ENCODE measurements around the gene TNFRSF1B. TPM values are rescaled to one million over a fixed set of nuclear protein-coding genes. Genes with fewer than 3 reads are reported as not detected.

Gene TNFRSF1B
- total and polyA plus RNA-seq, 4 donors = 15.4 to 246 (median 65.5) TPM

GRCh38 chr1:12188657-12189327, 22.0 kb downstream of the TNFRSF1B start:
- TF ChIP-seq, protein P1, sequence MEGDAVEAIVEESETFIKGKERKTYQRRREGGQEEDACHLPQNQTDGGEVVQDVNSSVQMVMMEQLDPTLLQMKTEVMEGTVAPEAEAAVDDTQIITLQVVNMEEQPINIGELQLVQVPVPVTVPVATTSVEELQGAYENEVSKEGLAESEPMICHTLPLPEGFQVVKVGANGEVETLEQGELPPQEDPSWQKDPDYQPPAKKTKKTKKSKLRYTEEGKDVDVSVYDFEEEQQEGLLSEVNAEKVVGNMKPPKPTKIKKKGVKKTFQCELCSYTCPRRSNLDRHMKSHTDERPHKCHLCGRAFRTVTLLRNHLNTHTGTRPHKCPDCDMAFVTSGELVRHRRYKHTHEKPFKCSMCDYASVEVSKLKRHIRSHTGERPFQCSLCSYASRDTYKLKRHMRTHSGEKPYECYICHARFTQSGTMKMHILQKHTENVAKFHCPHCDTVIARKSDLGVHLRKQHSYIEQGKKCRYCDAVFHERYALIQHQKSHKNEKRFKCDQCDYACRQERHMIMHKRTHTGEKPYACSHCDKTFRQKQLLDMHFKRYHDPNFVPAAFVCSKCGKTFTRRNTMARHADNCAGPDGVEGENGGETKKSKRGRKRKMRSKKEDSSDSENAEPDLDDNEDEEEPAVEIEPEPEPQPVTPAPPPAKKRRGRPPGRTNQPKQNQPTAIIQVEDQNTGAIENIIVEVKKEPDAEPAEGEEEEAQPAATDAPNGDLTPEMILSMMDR (IDR thresholded peaks at IDR 0.05; ENCODE audit: control extremely low read depth, extremely low read depth) = no peak
- H3K36me3 ChIP-seq (ENCODE audit: control insufficient read depth in 4 of 4, insufficient read depth in 4 of 4, low read length in 4 of 4) = peaks cover 0 to 24% (median 7%) of the 10 kb centered on the region in 4 donors
- WGBS, 2 donors = 85 to 93% methylated on average over 12 to 13 of the region's 13 CpGs
- peaks cover 6 to 32% (median 21%) of the 10 kb centered on the region in 5 donors for H3K4me1 ChIP-seq (ENCODE audit: control insufficient read depth in 5 of 5, insufficient read depth in 5 of 5, low read length in 5 of 5)
- no peak for ATAC-seq (ENCODE audit: insufficient read depth, low FRiP score)
- no peak overlapping the region for H3K4me3 ChIP-seq
- H3K27ac ChIP-seq (ENCODE audit: low read depth in 1 of 2, low read length in 1 of 2) = no peak overlapping the region
- no peak for DNase-seq
- H3K9ac ChIP-seq (ENCODE audit: insufficient read depth in 1 of 2, low read length in 2 of 2) = no peak overlapping the region
- H3K9me3 ChIP-seq (ENCODE audit: control insufficient read depth in 4 of 4, insufficient read depth in 3 of 4, low read length in 3 of 4) = no peaks in the 10 kb centered on the region
- peaks cover 0 to 2% (median 0%) of the 10 kb centered on the region in 3 donors for H3K27me3 ChIP-seq (ENCODE audit: control insufficient read depth in 3 of 3, insufficient read depth in 3 of 3, low read length in 2 of 3)

DNA sequence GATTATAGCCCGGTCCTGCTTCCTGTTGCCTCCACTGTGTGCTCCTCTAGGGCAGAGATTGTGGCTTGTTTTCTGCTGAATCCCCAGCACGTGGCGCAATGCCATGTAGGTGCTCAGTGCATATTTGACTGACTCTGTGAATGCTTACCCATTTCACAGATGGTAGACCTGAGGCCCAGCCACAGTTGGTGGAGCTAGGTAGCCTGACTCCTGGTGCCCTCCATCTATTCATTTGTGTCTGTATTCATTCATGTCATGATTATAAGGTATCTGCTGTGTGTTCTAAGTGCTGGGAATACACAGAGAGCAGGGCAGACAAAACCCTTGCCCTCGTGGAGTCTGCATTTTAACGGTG, 22.5 kb downstream of the TNFRSF1B start:
- Histone ChIP-seq H3K4me3 (no peak overlapping the region), H3K27ac (ENCODE audit: low read depth in 1 of 2, low read length in 1 of 2) (no peak overlapping the region), H3K36me3 (ENCODE audit: control insufficient read depth in 4 of 4, insufficient read depth in 4 of 4, low read length in 4 of 4) (peaks cover 0 to 27% (median 7%) of the 10 kb centered on the region in 4 donors), H3K9ac (ENCODE audit: insufficient read depth in 1 of 2, low read length in 2 of 2) (no peak overlapping the region), H3K27me3 (ENCODE audit: control insufficient read depth in 3 of 3, insufficient read depth in 3 of 3, low read length in 2 of 3) (peaks cover 0 to 2% (median 0%) of the 10 kb centered on the region in 3 donors), H3K9me3 (ENCODE audit: control insufficient read depth in 4 of 4, insufficient read depth in 3 of 4, low read length in 3 of 4) (no peaks in the 10 kb centered on the region), H3K4me1 (ENCODE audit: control insufficient read depth in 5 of 5, insufficient read depth in 5 of 5, low read length in 5 of 5) (peaks cover 6 to 32% (median 19%) of the 10 kb centered on the region in 5 donors)
- DNase-seq (no peak), ATAC-seq (ENCODE audit: insufficient read depth, low FRiP score) (no peak)
- WGBS, 2 donors = 76 to 86% methylated on average over 5 of the region's 5 CpGs
- TF ChIP-seq, protein P1 (IDR thresholded peaks at IDR 0.05; ENCODE audit: control extremely low read depth, extremely low read depth) = no peak

GRCh38 chr1:12191242-12192032, 24.6 kb downstream of the TNFRSF1B start:
- DNase-seq (no peak), ATAC-seq (ENCODE audit: insufficient read depth, low FRiP score) (no peak)
- no peak overlapping the region for H3K4me3 ChIP-seq
- TF ChIP-seq, protein P1 (IDR thresholded peaks at IDR 0.05; ENCODE audit: control extremely low read depth, extremely low read depth) = no peak
- no peaks in the 10 kb centered on the region for H3K9me3 ChIP-seq (ENCODE audit: control insufficient read depth in 4 of 4, insufficient read depth in 3 of 4, low read length in 3 of 4)
- peaks cover 0 to 2% (median 0%) of the 10 kb centered on the region in 3 donors for H3K27me3 ChIP-seq (ENCODE audit: control insufficient read depth in 3 of 3, insufficient read depth in 3 of 3, low read length in 2 of 3)
- 88 to 93% methylated on average over 58 of the region's 58 CpGs for WGBS, 2 donors
- no peak overlapping the region for H3K9ac ChIP-seq (ENCODE audit: insufficient read depth in 1 of 2, low read length in 2 of 2)
- H3K36me3 ChIP-seq (ENCODE audit: control insufficient read depth in 4 of 4, insufficient read depth in 4 of 4, low read length in 4 of 4) = peaks cover 0 to 32% (median 7%) of the 10 kb centered on the region in 4 donors
- H3K4me1 ChIP-seq (ENCODE audit: control insufficient read depth in 5 of 5, insufficient read depth in 5 of 5, low read length in 5 of 5) = peaks cover 0 to 13% (median 0%) of the 10 kb centered on the region in 5 donors
- H3K27ac ChIP-seq (ENCODE audit: low read depth in 1 of 2, low read length in 1 of 2) = no peak overlapping the region
